Thymus (tissue), 11 donors: ENCODE data around the gene FHIT. TPM values are rescaled to one million over a fixed set of nuclear protein-coding genes. Genes with fewer than 3 reads are reported as not detected.

Source experiments
- DNase-seq, 9 donors: peaks; one replicate each; pipeline ENCODE4 v3.0.0-alpha.2; 2013; ENCODE audit warnings: low spot score in 9 of 9, low read depth in 6 of 9, missing footprints in 1 of 9
- H3K27ac ChIP-seq, 2 donors: one replicate each; pipeline ENCODE4 v1.5.1; 2013; ENCODE audit warnings: control low read depth in 1 of 2, low read depth in 1 of 2, low read length in 1 of 2, mild to moderate bottlenecking in 1 of 2, moderate library complexity in 1 of 2
- H3K27me3 ChIP-seq, 2 donors: one replicate each; pipeline ENCODE4 v1.5.1; 2013; ENCODE audit warnings: low read length in 1 of 2; ENCODE audit not compliant: control insufficient read depth in 2 of 2, insufficient read depth in 1 of 2
- H3K36me3 ChIP-seq, 2 donors: one replicate each; pipeline ENCODE4 v1.5.1; 2013; ENCODE audit warnings: low read length in 1 of 2, mild to moderate bottlenecking in 1 of 2, moderate library complexity in 1 of 2; ENCODE audit not compliant: control insufficient read depth in 2 of 2, insufficient read depth in 2 of 2
- H3K4me1 ChIP-seq, 2 donors: one replicate each; pipeline ENCODE4 v1.5.1; 2013; ENCODE audit warnings: low read length in 2 of 2; ENCODE audit not compliant: control insufficient read depth in 2 of 2, insufficient read depth in 2 of 2
- H3K4me3 ChIP-seq, 2 donors: one replicate each; pipeline ENCODE4 v1.5.1; 2013; ENCODE audit warnings: low read length in 2 of 2, control low read depth in 1 of 2, mild to moderate bottlenecking in 1 of 2
- H3K9me3 ChIP-seq, 2 donors: one replicate each; pipeline ENCODE4 v1.5.1; 2013; ENCODE audit warnings: low read length in 1 of 2, mild to moderate bottlenecking in 1 of 2; ENCODE audit not compliant: control insufficient read depth in 2 of 2, insufficient read depth in 1 of 2
- WGBS: extraction: QIAGEN DNeasy Blood & Tissue Kit; methylation state at CpG from one replicate; pipeline ENCODE4 v1.1.7; 2013; 5-methylcytosine and 5-hydroxymethylcytosine counted together
- polyA plus RNA-seq: library from polyadenylated mRNA; stranded (reverse); fragments of 200-250 nt; gene quantifications from one replicate; pipeline ENCODE4 v1.2.3, GENCODE V29; 2013
- total RNA-seq: library from RNA; stranded (reverse); fragments of 120-200 nt; gene quantifications from one replicate; pipeline ENCODE4 v1.2.4, GENCODE V29; 2013
- donor health status: healthy.

FHIT gene
- total and polyA plus RNA-seq, 2 donors, result 9.2 to 13.2 TPM

GRCh38 chr3:60260546-60260945 lies 990.7 kb downstream of the FHIT start:
- Histone ChIP-seq H3K27ac (no peak overlapping the region), H3K4me1 (peaks cover 4 to 13% of the 10 kb centered on the region in 2 donors), H3K36me3 (no peaks in the 10 kb centered on the region), H3K27me3 (no peaks in the 10 kb centered on the region), H3K9me3 (no peaks in the 10 kb centered on the region), H3K4me3 (no peak overlapping the region)
- 68% methylated on average over 5 of the region's 5 CpGs for WGBS
- no peak for DNase-seq

- no peak overlapping the region for H3K27ac ChIP-seq
- H3K27me3 ChIP-seq, result no peaks in the 10 kb centered on the region
- no peaks in the 10 kb centered on the region for H3K36me3 ChIP-seq
- H3K4me3 ChIP-seq, result no peak overlapping the region
- DNase-seq, result no peak
- no peaks in the 10 kb centered on the region for H3K9me3 ChIP-seq
- 60% methylated on average over 3 of the region's 3 CpGs for WGBS
- H3K4me1 ChIP-seq, result no peaks in the 10 kb centered on the region
Measured at GRCh38 chr3:60250810-60251209, 1000.4 kb downstream of the FHIT start.

GRCh38 chr3:60250206-60250605 lies 1001.0 kb downstream of the FHIT start:
- Histone ChIP-seq H3K36me3 (no peaks in the 10 kb centered on the region), H3K9me3 (no peaks in the 10 kb centered on the region), H3K4me1 (no peaks in the 10 kb centered on the region), H3K27me3 (no peaks in the 10 kb centered on the region), H3K27ac (no peak overlapping the region), H3K4me3 (no peak overlapping the region)
- no peak for DNase-seq
- WGBS, result 94% methylated on average over 2 of the region's 2 CpGs

- Histone ChIP-seq H3K9me3 (no peaks in the 10 kb centered on the region), H3K36me3 (no peaks in the 10 kb centered on the region), H3K4me1 (no peaks in the 10 kb centered on the region), H3K27ac (no peak overlapping the region), H3K4me3 (no peak overlapping the region), H3K27me3 (no peaks in the 10 kb centered on the region)
- WGBS, result 98% methylated on average over 4 of the region's 4 CpGs
- DNase-seq, result no peak
Measured at GRCh38 chr3:60246361-60246760, 1004.9 kb downstream of the FHIT start.

DNA sequence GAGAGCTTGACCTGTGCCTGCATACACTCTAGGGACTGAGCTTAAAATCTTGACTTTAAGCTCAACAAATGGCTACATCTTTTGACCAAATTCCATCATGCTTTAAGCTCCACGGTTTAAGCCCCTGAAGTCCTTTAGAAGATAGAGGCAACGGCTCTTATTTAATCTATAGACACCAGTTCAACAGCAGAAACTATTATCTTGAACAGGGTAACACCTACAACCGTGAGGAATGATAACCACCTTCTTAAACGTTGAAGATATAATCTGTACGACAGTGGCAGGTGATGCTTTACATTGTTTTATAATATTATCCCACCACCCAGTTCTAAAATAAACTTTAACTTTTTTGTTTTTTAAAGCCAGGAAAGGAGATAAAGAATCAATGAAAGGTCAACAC lies 1007.8 kb downstream of the FHIT start:
- no peaks in the 10 kb centered on the region for H3K9me3 ChIP-seq
- WGBS, result 94% methylated on average over 5 of the region's 5 CpGs
- no peaks in the 10 kb centered on the region for H3K4me1 ChIP-seq
- no peak for DNase-seq
- H3K36me3 ChIP-seq, result no peaks in the 10 kb centered on the region
- H3K27me3 ChIP-seq, result no peaks in the 10 kb centered on the region
- no peak overlapping the region for H3K27ac ChIP-seq
- H3K4me3 ChIP-seq, result no peak overlapping the region

DNA sequence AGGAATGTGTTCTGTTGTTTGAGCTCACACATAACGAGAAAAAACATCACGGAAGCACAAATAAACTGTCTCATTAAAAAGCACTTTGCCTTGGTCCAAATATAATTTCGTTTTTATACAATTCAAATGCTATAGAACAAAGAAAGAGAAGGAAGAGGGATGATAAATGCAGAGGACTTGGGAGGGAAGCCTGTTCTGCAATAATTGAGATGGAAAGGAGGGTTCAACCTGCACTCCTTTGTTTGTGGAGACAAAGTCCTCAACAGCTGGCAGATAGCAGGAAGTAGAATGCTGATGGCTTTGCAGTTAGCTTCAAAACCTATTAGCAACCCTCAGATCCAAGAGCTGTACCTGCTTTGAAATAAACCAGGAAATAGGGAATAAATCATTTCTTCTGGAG lies 1010.8 kb downstream of the FHIT start:
- 88% methylated on average over 3 of the region's 3 CpGs for WGBS
- no peaks in the 10 kb centered on the region for H3K27me3 ChIP-seq
- no peaks in the 10 kb centered on the region for H3K36me3 ChIP-seq
- no peaks in the 10 kb centered on the region for H3K4me1 ChIP-seq
- no peaks in the 10 kb centered on the region for H3K9me3 ChIP-seq
- DNase-seq, result no peak
- H3K27ac ChIP-seq, result no peak overlapping the region
- H3K4me3 ChIP-seq, result no peak overlapping the region

DNA sequence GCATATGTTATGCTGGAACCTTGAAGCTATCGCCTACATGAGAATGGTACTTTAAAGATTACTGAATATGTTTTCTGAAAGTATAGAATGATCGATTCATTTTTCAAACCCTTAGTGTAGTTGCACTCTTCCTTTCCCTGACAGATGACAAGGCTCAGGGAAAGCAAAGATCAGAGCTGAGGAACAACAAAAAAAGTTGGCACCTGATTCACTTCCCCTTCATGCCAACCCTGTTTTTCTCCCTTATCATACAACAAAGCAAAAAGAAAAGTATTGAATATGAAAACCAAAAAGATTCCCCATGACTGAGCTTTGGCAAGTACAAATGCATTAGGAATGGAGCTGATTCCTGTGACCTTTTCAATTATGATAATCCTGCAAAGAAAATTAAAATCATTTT lies 1012.7 kb downstream of the FHIT start:
- H3K36me3 ChIP-seq, result no peaks in the 10 kb centered on the region
- no peak overlapping the region for H3K4me3 ChIP-seq
- H3K27ac ChIP-seq, result no peak overlapping the region
- 46% methylated on average over 2 of the region's 2 CpGs for WGBS
- peaks cover 0 to 2% of the 10 kb centered on the region in 2 donors for H3K9me3 ChIP-seq
- no peaks in the 10 kb centered on the region for H3K27me3 ChIP-seq
- H3K4me1 ChIP-seq, result no peaks in the 10 kb centered on the region
- DNase-seq, result no peak

- no peaks in the 10 kb centered on the region for H3K4me1 ChIP-seq
- DNase-seq, result no peak
- H3K27ac ChIP-seq, result no peak overlapping the region
- peaks cover 0 to 6% of the 10 kb centered on the region in 2 donors for H3K9me3 ChIP-seq
- no peaks in the 10 kb centered on the region for H3K27me3 ChIP-seq
- WGBS, result 97% methylated on average over 2 of the region's 2 CpGs
- H3K36me3 ChIP-seq, result no peaks in the 10 kb centered on the region
- H3K4me3 ChIP-seq, result no peak overlapping the region
Measured at GRCh38 chr3:60229502-60229901, 1021.8 kb downstream of the FHIT start.

DNA sequence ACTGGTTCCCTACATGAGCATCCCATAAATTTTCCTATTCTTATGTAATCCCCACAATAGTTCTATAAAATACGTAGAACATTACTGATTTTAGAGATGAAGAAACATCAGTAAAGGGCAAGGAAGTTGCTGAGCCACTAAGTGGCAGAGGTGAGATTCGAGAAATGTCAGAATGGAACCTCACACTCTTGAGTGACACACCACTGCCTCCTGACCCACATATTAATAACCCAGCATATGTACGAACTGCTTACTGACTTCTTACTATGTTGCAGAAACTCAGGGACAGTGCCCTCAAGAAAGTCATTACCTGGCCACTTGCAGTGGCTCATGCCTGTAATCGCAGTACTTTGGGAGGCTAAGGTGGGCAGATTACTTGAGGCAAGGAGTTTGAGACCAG lies 1022.4 kb downstream of the FHIT start:
- Histone ChIP-seq H3K27ac (no peak overlapping the region), H3K4me1 (no peaks in the 10 kb centered on the region), H3K4me3 (no peak overlapping the region), H3K36me3 (no peaks in the 10 kb centered on the region), H3K9me3 (peaks cover 0 to 6% of the 10 kb centered on the region in 2 donors), H3K27me3 (no peaks in the 10 kb centered on the region)
- 85% methylated on average over 4 of the region's 4 CpGs for WGBS
- no peak for DNase-seq

DNA sequence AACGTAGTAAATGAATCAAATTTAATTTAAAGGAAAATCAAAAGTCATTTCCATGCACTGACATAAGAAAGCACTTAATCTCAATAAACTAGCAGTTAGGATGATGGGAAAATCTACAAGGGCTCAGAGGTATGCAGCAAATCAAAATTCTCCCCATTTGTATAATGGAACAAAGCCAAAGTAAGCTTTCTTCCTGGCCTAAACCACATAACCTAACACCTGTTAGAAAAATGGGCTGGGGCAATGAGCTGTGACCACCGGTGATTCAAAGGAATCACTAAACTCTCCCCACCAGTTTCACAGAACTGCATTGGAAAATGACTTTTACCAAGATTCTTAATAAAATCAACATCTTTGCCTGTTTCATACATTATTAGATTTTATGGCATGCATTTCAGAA lies 1024.3 kb downstream of the FHIT start:
- no peak for DNase-seq
- H3K4me3 ChIP-seq, result no peak overlapping the region
- 58% methylated on average over 2 of the region's 2 CpGs for whole genome bisulfite sequencing
- H3K9me3 ChIP-seq, result no peaks in the 10 kb centered on the region
- no peaks in the 10 kb centered on the region for H3K4me1 ChIP-seq
- H3K27me3 ChIP-seq, result no peaks in the 10 kb centered on the region
- H3K36me3 ChIP-seq, result no peaks in the 10 kb centered on the region
- H3K27ac ChIP-seq, result no peak overlapping the region
